Activated naive CD4-positive, alpha-beta T cell (primary cell): ENCODE results near the gene OR5K2.

ENCODE experiments used
- DNase-seq, 4 experiments: peaks; one replicate each; lab custom pipeline; 2025; lab: John Stamatoyannopoulos, UW

OR5K2 gene

DNA sequence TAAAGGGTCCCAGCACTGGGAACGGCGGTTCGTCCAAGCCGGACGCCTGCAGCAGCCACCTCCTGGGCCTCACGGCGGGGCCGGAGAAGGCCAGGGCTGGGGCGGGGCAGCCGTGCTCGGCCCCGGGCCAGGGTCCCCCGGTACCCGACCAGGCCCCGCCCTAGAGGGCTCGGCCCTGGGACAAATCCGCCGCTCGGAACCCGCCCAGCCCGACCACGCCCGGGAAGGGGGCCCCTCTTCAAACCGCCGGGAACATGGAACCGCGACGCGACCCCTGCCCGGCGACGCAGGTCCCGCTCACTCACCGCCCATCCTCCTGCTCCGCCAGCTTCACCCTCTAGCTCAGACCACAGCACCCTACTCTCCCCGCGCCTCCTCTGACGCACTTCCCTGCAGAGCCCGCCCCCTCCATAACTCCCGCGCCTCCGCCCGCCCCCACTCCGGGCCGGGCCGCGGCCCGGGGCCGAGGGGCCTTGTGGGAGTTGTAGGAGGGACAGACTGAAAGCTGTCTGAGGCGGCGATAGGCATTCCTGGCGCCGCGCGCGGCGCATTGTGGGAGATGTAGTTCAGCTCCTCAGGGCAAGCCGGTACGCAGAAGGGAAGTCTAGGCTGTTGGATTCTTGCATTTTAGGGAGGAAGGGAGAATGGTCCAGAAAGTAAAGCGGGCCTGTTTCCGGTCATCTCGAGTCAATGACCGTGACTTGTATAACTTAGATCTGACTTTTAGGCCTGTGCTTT lies 25.2 kb downstream of the OR5K2 start, which contains the start of gene CLDND1:
TSS of gene CLDND1 (minus strand) at position 359 of the 738 bp plus-strand sequence. CDS start 1,478 bp downstream, outside the sequence.
- peak; percentile 81 to 91 (median 85) for DNase-seq

GRCh38 chr3:98525494-98525893 lies 28.0 kb downstream of the OR5K2 start:
- DNase-seq = no peak

GRCh38 chr3:98528474-98529346 lies 31.2 kb downstream of the OR5K2 start:
- DNase-seq = no peak

DNA sequence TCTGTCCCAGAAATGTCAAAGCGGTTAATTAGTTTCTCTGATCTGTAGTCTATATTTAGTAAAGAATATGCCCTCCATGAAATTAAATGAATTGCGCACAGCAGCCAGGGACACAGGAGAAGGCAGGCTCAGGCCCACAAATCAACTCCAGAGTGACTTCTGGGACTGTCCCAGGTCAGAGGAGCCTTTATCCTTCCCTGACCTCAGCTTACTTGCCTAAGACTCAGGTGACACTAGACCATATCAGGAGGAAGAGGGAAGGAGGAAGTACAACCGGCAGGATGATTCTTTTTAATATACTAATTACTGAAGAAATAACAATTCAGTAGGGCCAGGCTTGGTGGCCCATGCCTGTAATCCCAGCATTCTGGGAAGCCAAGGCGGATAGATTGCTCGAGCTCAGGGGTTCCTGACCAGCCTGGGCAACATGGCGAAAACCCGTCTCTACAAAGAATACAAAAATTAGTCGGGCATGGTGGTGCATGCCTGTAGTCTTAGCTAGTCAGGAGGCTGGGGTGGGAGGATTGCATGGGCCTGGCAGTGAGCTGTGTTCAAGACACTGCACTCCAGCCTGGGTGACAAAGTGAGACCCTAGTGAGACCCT lies 32.5 kb downstream of the OR5K2 start:
- DNase-seq = no peak

GRCh38 chr3:98530676-98531075 lies 33.2 kb downstream of the OR5K2 start:
- no peak for DNase-seq

- DNase-seq = no peak
Observed at GRCh38 chr3:98531622-98532274, 34.3 kb downstream of the OR5K2 start, which contains the start of gene GPR15. GPR15 (plus strand) TSS chr3:98531978; CDS start chr3:98532034, 56 bp downstream.

GRCh38 chr3:98532275-98532637 lies 34.8 kb downstream of the OR5K2 start:
- no peak for DNase-seq

DNA sequence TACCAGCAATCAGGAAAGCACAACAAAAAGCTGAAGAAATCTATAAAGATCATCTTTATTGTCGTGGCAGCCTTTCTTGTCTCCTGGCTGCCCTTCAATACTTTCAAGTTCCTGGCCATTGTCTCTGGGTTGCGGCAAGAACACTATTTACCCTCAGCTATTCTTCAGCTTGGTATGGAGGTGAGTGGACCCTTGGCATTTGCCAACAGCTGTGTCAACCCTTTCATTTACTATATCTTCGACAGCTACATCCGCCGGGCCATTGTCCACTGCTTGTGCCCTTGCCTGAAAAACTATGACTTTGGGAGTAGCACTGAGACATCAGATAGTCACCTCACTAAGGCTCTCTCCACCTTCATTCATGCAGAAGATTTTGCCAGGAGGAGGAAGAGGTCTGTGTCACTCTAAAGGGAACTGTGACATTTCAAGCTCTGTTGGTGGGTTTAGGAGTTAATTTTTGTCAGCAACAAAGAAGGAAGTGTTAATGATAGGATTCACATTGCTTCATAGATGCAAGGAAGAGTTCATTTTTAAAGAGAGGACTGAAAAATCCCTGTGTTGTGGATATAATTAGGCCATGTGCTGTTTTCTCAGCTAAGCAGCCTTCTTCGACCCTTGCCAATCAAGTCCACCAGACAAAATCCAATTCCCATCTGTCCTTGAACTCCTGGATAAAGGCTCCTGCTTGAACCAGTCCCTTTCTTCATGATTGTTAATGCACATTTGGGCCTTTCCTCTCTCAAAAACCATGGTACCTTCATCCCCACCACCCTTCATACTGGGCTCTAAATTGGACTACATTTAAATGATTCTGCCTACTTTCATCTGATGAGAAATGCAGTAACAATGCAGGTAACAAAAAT lies 35.5 kb downstream of the OR5K2 start:
- DNase-seq = no peak

GRCh38 chr3:98534168-98534567 lies 36.7 kb downstream of the OR5K2 start:
- no peak for DNase-seq

DNA sequence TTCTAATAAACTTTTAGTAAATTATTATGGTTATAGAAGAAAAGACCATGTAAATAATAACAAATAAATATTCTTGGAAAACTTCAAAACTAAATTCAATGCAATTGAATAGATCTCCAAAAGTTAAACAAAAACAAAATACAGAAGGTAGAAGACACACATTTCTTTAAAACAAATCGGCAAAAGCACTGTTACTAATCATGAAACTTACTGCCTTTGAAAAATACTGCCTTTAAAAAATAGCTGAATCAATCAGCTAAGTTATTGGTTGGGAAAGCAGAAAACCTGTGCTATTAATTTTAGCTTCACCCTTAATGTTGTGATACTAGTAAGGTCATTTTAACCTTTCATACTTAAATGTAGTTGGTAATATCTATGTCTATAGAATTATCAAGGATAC lies 37.3 kb downstream of the OR5K2 start:
- DNase-seq = no peak

DNA sequence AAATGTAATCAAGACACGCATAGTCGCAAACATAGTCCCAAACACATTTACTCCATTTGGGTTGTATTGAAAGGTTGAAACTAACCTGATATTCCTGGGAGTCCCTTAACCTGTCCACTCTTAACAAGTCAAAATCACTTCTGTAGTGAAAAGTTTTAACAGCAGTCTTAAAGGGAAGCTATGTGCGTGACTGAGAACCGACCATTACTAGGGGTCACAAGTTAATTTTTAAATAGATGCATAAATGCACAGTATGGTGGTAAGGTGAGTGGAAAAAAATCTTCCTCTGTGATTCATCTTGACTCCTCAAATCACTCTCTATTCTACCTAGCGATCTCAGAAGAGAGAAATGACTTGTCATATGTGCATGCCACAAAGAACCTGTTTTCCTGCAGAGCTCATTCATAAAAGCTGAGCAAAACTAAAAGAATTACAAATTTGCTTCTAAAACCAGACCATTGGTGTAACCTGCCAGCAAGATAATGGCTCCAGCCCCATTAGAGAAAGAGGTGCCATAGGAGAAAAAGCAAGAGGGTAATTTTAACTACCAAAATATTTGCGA lies 39.1 kb downstream of the OR5K2 start:
- DNase-seq = no peak

GRCh38 chr3:98540346-98540745 lies 42.9 kb downstream of the OR5K2 start:
- no peak for DNase-seq

DNA sequence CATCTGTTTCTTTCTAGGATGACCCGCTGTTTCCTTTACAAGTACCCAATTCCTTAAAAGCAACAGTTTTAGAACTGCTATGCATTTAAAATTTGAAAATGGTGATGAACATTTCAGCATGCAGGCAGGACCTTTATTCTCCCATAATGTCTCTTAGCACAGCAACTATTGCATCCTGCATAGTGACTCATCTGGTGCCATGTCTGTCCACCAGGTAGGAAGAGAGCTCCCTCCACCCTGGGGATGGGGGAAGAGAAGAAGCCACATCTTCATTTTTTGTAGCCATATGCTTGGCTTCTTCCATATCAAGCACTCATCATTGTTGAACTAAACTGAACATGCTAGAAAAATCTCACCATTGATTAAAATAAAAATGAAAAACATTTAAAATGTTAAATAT lies 44.2 kb downstream of the OR5K2 start:
- DNase-seq = no peak

- no peak for DNase-seq
Observed at GRCh38 chr3:98542623-98543022, 45.1 kb downstream of the OR5K2 start.

DNA sequence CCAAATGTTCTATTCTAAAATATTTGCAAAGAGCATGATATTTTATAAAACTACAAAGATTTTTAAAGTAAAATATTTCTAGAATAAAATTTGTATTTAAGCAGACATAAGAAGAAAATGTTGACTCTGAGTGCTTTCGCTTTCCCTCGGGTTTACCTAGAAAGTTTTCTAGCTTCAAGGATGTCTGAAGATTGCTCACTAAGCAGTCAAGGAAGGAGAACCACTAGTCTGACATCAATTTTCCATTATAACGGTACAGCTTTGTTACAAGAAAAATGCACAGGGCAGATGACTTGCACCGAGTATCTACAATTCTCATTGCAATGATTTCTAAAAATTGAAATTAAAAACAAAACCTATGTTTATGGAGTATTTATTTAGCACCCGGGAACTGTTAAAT lies 48.5 kb downstream of the OR5K2 start:
- no peak for DNase-seq
